ENCODE measurements around the gene CSTPP1. TPM values are rescaled to one million over a fixed set of nuclear protein-coding genes. Genes with fewer than 3 reads are reported as not detected.

The CSTPP1 gene
- total RNA-seq, 4 donors from 2014 or later = 5.3 to 14.8 (median 13.4) TPM

GRCh38 chr11:47132490-47132889 lies 195.9 kb downstream of the CSTPP1 start:
- TF ChIP-seq CTCF (IDR thresholded peaks at IDR 0.05; ENCODE audit: low read depth) = no peak

GRCh38 chr11:47132981-47133380 lies 196.4 kb downstream of the CSTPP1 start:
- no peak for TF ChIP-seq CTCF (IDR thresholded peaks at IDR 0.05; ENCODE audit: low read depth)

GRCh38 chr11:47136327-47136726 lies 199.8 kb downstream of the CSTPP1 start:
- TF ChIP-seq CTCF (IDR thresholded peaks at IDR 0.05; ENCODE audit: low read depth) = no peak

GRCh38 chr11:47136921-47137320 lies 200.4 kb downstream of the CSTPP1 start:
- no peak for TF ChIP-seq CTCF (IDR thresholded peaks at IDR 0.05; ENCODE audit: low read depth)

GRCh38 chr11:47137476-47137875 lies 200.9 kb downstream of the CSTPP1 start:
- TF ChIP-seq CTCF (IDR thresholded peaks at IDR 0.05; ENCODE audit: low read depth) = no peak

GRCh38 chr11:47139878-47140277 lies 203.3 kb downstream of the CSTPP1 start:
- TF ChIP-seq CTCF (IDR thresholded peaks at IDR 0.05; ENCODE audit: low read depth) = no peak

- no peak for TF ChIP-seq CTCF (IDR thresholded peaks at IDR 0.05; ENCODE audit: low read depth)
These were observed 206.8 kb downstream of the CSTPP1 start for GRCh38 chr11:47143322-47143721.
